H1 (cell line): ENCODE data around the gene DPEP3. TPM values are rescaled to one million over a fixed set of nuclear protein-coding genes. Genes with fewer than 3 reads are reported as not detected.

ENCODE experiments used
- ASH2L ChIP-seq: fragments of 200-600, 300-600 bp; sonication (generic); IDR thresholded peaks from one replicate; pipeline ENCODE4 v1.7.1; 2017; ENCODE audit warnings: low read length
- KDM5A ChIP-seq: fragments of 200-600 bp; IDR thresholded peaks from 2 replicates; pipeline ENCODE4 v1.7.1; 2012; ENCODE audit warnings: mild to moderate bottlenecking, low read length, inconsistent platforms, mixed read lengths
- polyA plus RNA-seq, 7 experiments: library from polyadenylated mRNA; depleted of rRNA in 3 of 7; stranded (reverse) in 5 of 7; unstranded in 2 of 7; fragments of >200 nt in 5 of 7; fragments of 200-250 nt in 2 of 7; gene quantifications; 1 replicate in 5 of 7; 2 replicates in 1 of 7; 4 replicates in 1 of 7; pipeline versions ENCODE4 v1.2.1 to v1.2.3, GENCODE V29; 2011 to 2013; ENCODE audit warnings: missing spikeins in 2 of 7, mixed read lengths in 2 of 7
- total RNA-seq: library from RNA; stranded (reverse); fragmentation: NEBNext Ultra II Directional; extraction: Animal tissue kit (Norgen Biotek cat#: 25700); gene quantifications from 2 replicates; pipeline ENCODE4 v1.2.1, GENCODE V29; 2021

The DPEP3 gene
- total and polyA plus RNA-seq, 2 of the 8 experiments (the other 6 are each of a cell fraction or from before 2014, with no cell fraction given), result 6.5 to 9.9 TPM

- TF ChIP-seq KDM5A (no peak), ASH2L (no peak)
- TF ChIP-seq, all 59 proteins: peak for 0
Measured at GRCh38 chr16:67996666-67997065, 16.4 kb upstream of the DPEP3 start (continued).
